Measurements from ENCODE around the gene TRIM56.
"Not testable (repeated sequence)": the region's sequence is repeated elsewhere in the genome, so short reads cannot be mapped to it uniquely, and the experiment has no call there.

- not testable (repeated sequence) for TF ChIP-seq MLX (CRISPR knock-in tag; IDR thresholded peaks at IDR 0.05); HMGXB4 (CRISPR knock-in tag; IDR thresholded peaks at IDR 0.05); CTCF (IDR thresholded peaks at IDR 0.05); TEAD4 (CRISPR knock-in tag; IDR thresholded peaks at IDR 0.05)
These were observed 27.9 kb downstream of the TRIM56 start for GRCh38 chr7:101113140-101113539.
